HCT116 (cell line): ENCODE data around the gene TAF3. TPM values are rescaled to one million over a fixed set of nuclear protein-coding genes. Genes with fewer than 3 reads are reported as not detected.

Experiments used
- ATAC-seq: fragments of 200-7000 bp; cut with Tn5 transposase; 2 replicates; pipeline ENCODE4 v1.9.1; 2020; ENCODE audit warnings: mild to moderate bottlenecking, moderate library complexity
- BruUV-seq: library from RNA; stranded (reverse); fragments of 400-500 nt; replicated peaks from 2 replicates; lab custom pipeline; 2021; lab: Mats Ljungman, UMichigan
- CTCF ChIA-PET: fragments of 300-600 bp; sonication (Branson Sonifier 250); formaldehyde crosslinking; loops from one replicate; lab custom pipeline; 2021; ENCODE audit warnings: antibody characterized with exemption; lab: Charles Lee
- POLR2A ChIA-PET: fragments of 300-600, 350-600 bp; sonication (Branson Sonifier 250); formaldehyde crosslinking; loops from one replicate; lab custom pipeline; 2021; ENCODE audit warnings: antibody characterized with exemption; lab: Charles Lee
- RAD21 ChIA-PET, 2 experiments: fragments of 300-600 bp; sonication (Branson Sonifier 250); formaldehyde crosslinking; loops; one replicate each; lab custom pipeline; 2023; ENCODE audit warnings: low total read pairs in 2 of 2; ENCODE audit not compliant: uncharacterized antibody in 2 of 2, unreplicated experiment in 2 of 2, low non-redundant PET in 1 of 2; lab: Charles Lee
- DNase-seq: peaks from one replicate; pipeline ENCODE4 v3.0.0-alpha.2; 2010; ENCODE audit warnings: low read depth, low spot score
- H2AFZ ChIP-seq: fragments of 200-600 bp; shearing (Covaris generic), sonication (generic); 2 replicates; pipeline ENCODE4 v1.6.1; 2017; ENCODE audit warnings: low read depth, mixed run types, mixed read lengths, antibody characterized with exemption, low read length; ENCODE audit not compliant: poor library complexity, severe bottlenecking
- H3K27ac ChIP-seq: 2 replicates; pipeline ENCODE4 v1.5.1; 2012; ENCODE audit warnings: low read depth, low read length
- H3K27me3 ChIP-seq: fragments of 200-600 bp; sonication (generic); 2 replicates; pipeline ENCODE4 v1.6.1; 2016; ENCODE audit warnings: mixed run types, low read length, mixed read lengths; ENCODE audit not compliant: insufficient read depth
- H3K36me3 ChIP-seq, 2 experiments: fragments of 200-500 bp in 1 of 2; fragments of 200-600 bp in 1 of 2; sonication (Bioruptor generic) in 1 of 2; sonication (generic) in 1 of 2; 2 replicates each; pipeline versions ENCODE4 v1.5.1 to v1.6.1; 2014 to 2016; ENCODE audit warnings: low read length in 2 of 2, inconsistent platforms in 1 of 2, mixed read lengths in 1 of 2, mixed run types in 1 of 2; ENCODE audit not compliant: insufficient read depth in 2 of 2, control insufficient read depth in 1 of 2
- H3K4me1 ChIP-seq, 2 experiments: fragments of 200-600 bp in 1 of 2; sonication (generic) in 1 of 2; 2 replicates each; pipeline versions ENCODE4 v1.5.1 to v1.6.1; 2012 to 2017; ENCODE audit warnings: low read length in 2 of 2, inconsistent platforms in 1 of 2, mild to moderate bottlenecking in 1 of 2, mixed read lengths in 1 of 2, mixed run types in 1 of 2, moderate library complexity in 1 of 2; ENCODE audit not compliant: insufficient read depth in 2 of 2, control insufficient read depth in 1 of 2
- H3K4me2 ChIP-seq: fragments of 200-600 bp; sonication (generic); 2 replicates; pipeline ENCODE4 v1.6.1; 2017; ENCODE audit warnings: mixed run types, low read length, mixed read lengths
- H3K4me3 ChIP-seq, 2 experiments: fragments of 200-600 bp in 1 of 2; sonication (generic) in 1 of 2; replicated peaks in 1 of 2; 2 replicates each; pipeline ENCODE4 v1.5.1; 2011 to 2016; ENCODE audit warnings: low read length in 2 of 2, control low read depth in 1 of 2, low read depth in 1 of 2, mild to moderate bottlenecking in 1 of 2, mixed read lengths in 1 of 2, mixed run types in 1 of 2
- H3K79me2 ChIP-seq: fragments of 200-600 bp; sonication (generic); 2 replicates; pipeline ENCODE4 v1.6.1; 2017; ENCODE audit warnings: mild to moderate bottlenecking, mixed run types, low read length, moderate library complexity, mixed read lengths; ENCODE audit not compliant: insufficient read depth
- H3K9ac ChIP-seq: fragments of 200-600 bp; sonication (generic); 2 replicates; pipeline ENCODE4 v1.6.1; 2016; ENCODE audit warnings: low read length, mixed read lengths
- H3K9me2 ChIP-seq: fragments of 200-600 bp; sonication (generic), shearing (Covaris generic); 2 replicates; pipeline ENCODE4 v1.6.1; 2017; ENCODE audit warnings: mixed run types, mild to moderate bottlenecking, moderate library complexity; ENCODE audit not compliant: insufficient read depth
- H3K9me3 ChIP-seq, 2 experiments: fragments of 200-500 bp in 1 of 2; fragments of 200-600 bp in 1 of 2; sonication (Bioruptor generic) in 1 of 2; sonication (generic) in 1 of 2; 2 replicates each; pipeline ENCODE4 v1.6.1; 2014 to 2017; ENCODE audit warnings: low read length in 2 of 2, mixed read lengths in 2 of 2, inconsistent platforms in 1 of 2, low read depth in 1 of 2, mild to moderate bottlenecking in 1 of 2, mixed run types in 1 of 2, moderate library complexity in 1 of 2; ENCODE audit not compliant: control insufficient read depth in 1 of 2, insufficient read depth in 1 of 2
- H4K20me1 ChIP-seq: fragments of 200-600 bp; sonication (generic), shearing (Covaris generic); 2 replicates; pipeline ENCODE4 v1.6.1; 2017; ENCODE audit warnings: mixed run types, mild to moderate bottlenecking, moderate library complexity; ENCODE audit not compliant: insufficient read depth
- ATF3 ChIP-seq: IDR thresholded peaks from 2 replicates; pipeline ENCODE4 v1.6.1; 2012
- CBX3 ChIP-seq: IDR thresholded peaks from 2 replicates; pipeline ENCODE4 v1.6.1; 2012; ENCODE audit warnings: low read depth
- CEBPB ChIP-seq: IDR thresholded peaks from 2 replicates; pipeline ENCODE4 v1.6.1; 2012; ENCODE audit warnings: low read depth
- CTCF ChIP-seq, 3 experiments: fragments of 200-600 bp in 1 of 3; sonication (generic) in 1 of 3; IDR thresholded peaks in 2 of 3; conservative IDR thresholded peaks in 1 of 3; 2 replicates each; pipeline ENCODE4 v1.5.1; 2012 to 2017; ENCODE audit warnings: low read depth in 2 of 3, low read length in 2 of 3, antibody characterized with exemption in 1 of 3, borderline replicate concordance in 1 of 3, control low read depth in 1 of 3, mild to moderate bottlenecking in 1 of 3, mixed read lengths in 1 of 3, mixed run types in 1 of 3, moderate library complexity in 1 of 3; ENCODE audit not compliant: insufficient read depth in 1 of 3
- FOSL1 ChIP-seq: IDR thresholded peaks from 2 replicates; pipeline ENCODE4 v1.6.1; 2012; ENCODE audit warnings: low read depth
- POLR2AphosphoS5 ChIP-seq: IDR thresholded peaks from 2 replicates; pipeline ENCODE4 v1.6.1; 2011; ENCODE audit warnings: mild to moderate bottlenecking, low read depth, low read length, moderate library complexity
- RAD21 ChIP-seq: IDR thresholded peaks from 2 replicates; pipeline ENCODE4 v1.6.1; 2012; ENCODE audit warnings: low read depth, mild to moderate bottlenecking
- SIN3A ChIP-seq: IDR thresholded peaks from 2 replicates; pipeline ENCODE4 v1.6.1; 2012; ENCODE audit warnings: low read depth
- SP1 ChIP-seq: IDR thresholded peaks from 2 replicates; pipeline ENCODE4 v1.6.1; 2012; ENCODE audit warnings: low read depth
- ZBTB33 ChIP-seq: IDR thresholded peaks from 2 replicates; pipeline ENCODE4 v1.6.1; 2011; ENCODE audit warnings: mild to moderate bottlenecking, low read length, moderate library complexity; ENCODE audit not compliant: insufficient replicate concordance; ENCODE audit errors: extremely low read depth
- intact Hi-C: fragments of 100-400 bp; cut with micrococcal nuclease; formaldehyde crosslinking; loops from 2 replicates; pipeline ENCODE4 v1.10.0; 2022
- total RNA-seq: library from RNA; stranded (reverse); gene quantifications from one replicate; pipeline ENCODE4 v1.2.1, GENCODE V29; 2021; ENCODE audit not compliant: unreplicated experiment

The TAF3 gene
- total RNA-seq, 1 experiment from 2014 or later, result 8.0 TPM

- ChIA-PET POLR2A (no interaction called here), RAD21 (no interaction called here), CTCF (no interaction called here)
- no peak for ATAC-seq
- no peak overlapping the region for H3K4me3 ChIP-seq
- intact Hi-C loops, result no loop called here
- H4K20me1 ChIP-seq, result no peaks in the 10 kb centered on the region
- H3K9me3 ChIP-seq, result no peaks in the 10 kb centered on the region
- H3K9me2 ChIP-seq, result no peaks in the 10 kb centered on the region
- no peaks in the 10 kb centered on the region for H3K4me1 ChIP-seq
- DNase-seq, result no peak
- no peak overlapping the region for H3K4me2 ChIP-seq
- H3K79me2 ChIP-seq, result no peaks in the 10 kb centered on the region
- H3K36me3 ChIP-seq, result no peaks in the 10 kb centered on the region
- no peaks in the 10 kb centered on the region for H3K27me3 ChIP-seq
- H2AFZ ChIP-seq, result no peak overlapping the region
- BruUV-seq, result no TSS peak
- no peak overlapping the region for H3K27ac ChIP-seq
- no peak for TF ChIP-seq CBX3
- TF ChIP-seq CTCF (IDR thresholded peaks at IDR 0.05 in 2 of 3, conservative IDR thresholded peaks at IDR 0.05 in 1 of 3; ENCODE audit: borderline replicate concordance in 1 of 3, insufficient read depth in 1 of 3, low read depth in 2 of 3, low read length in 2 of 3), result no peak
- no peak for TF ChIP-seq RAD21
- TF ChIP-seq SIN3A, result no peak
- TF ChIP-seq POLR2AphosphoS5, result no peak
- no peak for TF ChIP-seq ATF3
- no peak for TF ChIP-seq SP1
- no peak for TF ChIP-seq CEBPB
- TF ChIP-seq ZBTB33, result no peak
- no peak for TF ChIP-seq FOSL1
- TF ChIP-seq, all 23 proteins: peak for 0
- H3K9ac ChIP-seq, result no peak overlapping the region
Observed at GRCh38 chr10:7895699-7896090, 77.4 kb downstream of the TAF3 start.
